GM19455 (cell line): Measurements from ENCODE around the gene OR6K2.

Experiments
- ATAC-seq: cut with Tn5 transposase; IDR thresholded peaks from one replicate; pipeline ENCODE4 v1.9.1; 2021; ENCODE audit not compliant: unreplicated experiment

OR6K2 gene

GRCh38 chr1:158686111-158687009 is 14.1 kb downstream of the OR6K2 start, which contains the start of gene SPTA1:
TSS of gene SPTA1 (minus strand) at chr1:158686715. CDS start at chr1:158686517, 198 bp downstream.
- ATAC-seq, result no peak

GRCh38 chr1:158685085-158685484 is 15.4 kb downstream of the OR6K2 start:
- ATAC-seq, result no peak

DNA sequence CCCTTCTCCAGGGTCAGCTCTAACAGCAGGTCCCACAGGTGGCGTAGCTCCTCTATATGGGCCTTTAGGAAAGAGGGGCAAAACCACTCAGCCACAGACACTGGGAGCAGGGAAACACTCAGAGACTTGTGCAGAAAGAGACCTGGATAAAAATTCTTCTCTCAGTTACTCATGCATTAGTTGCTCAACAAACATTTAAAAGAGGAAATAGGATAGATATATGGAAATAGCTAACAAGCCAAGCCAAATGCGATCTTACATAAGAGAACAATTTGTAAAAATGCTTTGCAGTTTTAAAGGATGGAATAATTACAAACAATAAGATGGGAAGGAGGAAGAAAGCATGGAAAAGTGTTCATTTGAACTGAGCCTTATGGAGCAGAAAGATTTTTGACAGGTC is 18.8 kb downstream of the OR6K2 start:
- no peak for ATAC-seq

DNA sequence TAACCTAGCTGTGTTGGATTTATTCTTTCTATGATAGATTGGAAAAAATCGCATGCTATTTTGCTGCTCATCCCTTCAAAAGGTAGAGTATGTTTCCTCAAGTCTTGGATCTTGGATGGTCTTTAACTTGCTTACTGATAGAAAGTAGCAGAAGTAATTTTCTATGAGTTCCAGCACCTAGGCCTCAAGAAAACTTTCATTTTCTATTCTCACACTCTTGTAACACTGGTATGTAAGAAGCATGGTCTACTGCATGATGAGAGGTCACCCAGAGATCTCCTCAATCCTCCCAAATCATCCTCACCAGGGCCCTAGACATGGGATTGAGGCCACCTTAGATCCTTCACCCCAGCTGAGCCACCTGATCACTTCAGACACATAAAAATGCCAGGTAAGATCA is 21.2 kb downstream of the OR6K2 start:
- ATAC-seq, result no peak

- ATAC-seq, result no peak
Measured at GRCh38 chr1:158675563-158676323, 24.7 kb downstream of the OR6K2 start.

DNA sequence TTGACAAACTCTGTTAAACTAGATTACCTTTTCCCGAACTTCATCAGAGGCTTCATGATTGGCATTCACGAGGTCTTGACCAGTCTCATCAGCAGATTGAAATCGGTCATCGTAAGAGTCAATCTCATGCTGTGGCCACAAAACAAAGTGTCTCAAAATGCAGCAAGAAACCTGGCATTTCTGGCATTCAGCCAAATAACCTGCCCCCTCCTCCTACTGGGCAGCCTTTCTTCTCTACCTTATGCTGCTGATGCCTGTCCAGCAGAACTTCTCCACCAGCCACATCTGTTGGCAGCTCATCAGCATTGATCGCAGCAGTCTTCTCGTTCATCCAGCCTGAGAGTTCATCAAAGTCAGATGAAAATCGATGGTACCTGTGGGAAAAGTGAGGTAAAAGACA is 26.1 kb downstream of the OR6K2 start:
- ATAC-seq, result no peak

- ATAC-seq, result no peak
Measured at GRCh38 chr1:158666037-158666436, 34.4 kb downstream of the OR6K2 start.

DNA sequence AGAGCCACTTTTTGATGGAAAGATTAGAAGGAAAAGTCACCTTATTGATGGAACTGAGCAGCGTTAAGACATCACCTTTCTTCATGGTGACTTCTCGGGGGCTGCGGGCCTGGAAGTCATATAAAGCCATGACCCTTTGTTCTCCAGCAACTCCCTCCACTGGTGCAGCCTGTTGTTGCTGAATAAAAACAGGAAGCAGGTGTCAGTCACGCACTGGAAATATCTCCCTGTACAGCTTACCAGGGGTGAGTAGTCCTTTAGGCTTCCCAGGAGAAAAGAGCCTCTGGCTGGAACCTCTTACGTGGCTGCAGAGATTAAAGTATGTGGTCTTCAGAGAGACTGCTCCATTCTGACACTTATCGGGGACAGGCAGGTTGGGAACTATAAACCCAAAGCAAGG is 45.9 kb downstream of the OR6K2 start:
- ATAC-seq, result no peak

GRCh38 chr1:158654086-158654485 is 46.4 kb downstream of the OR6K2 start:
- ATAC-seq, result no peak

- ATAC-seq, result no peak
Measured at GRCh38 chr1:158652721-158653334, 47.6 kb downstream of the OR6K2 start.
